GM23248 (cell line): ENCODE measurements around the gene RYR3.

Experiments
- EZH2 ChIP-seq: fragments of 200-600 bp; sonication (generic); IDR thresholded peaks from 2 replicates; pipeline ENCODE4 v1.6.1; 2018; ENCODE audit warnings: antibody characterized with exemption, mild to moderate bottlenecking; ENCODE audit not compliant: insufficient read depth, poor library complexity, severe bottlenecking
- EZH2phosphoT487 ChIP-seq: fragments of 200-600 bp; sonication (generic); IDR thresholded peaks from 2 replicates; pipeline ENCODE4 v1.6.1; 2018; ENCODE audit warnings: antibody characterized with exemption, moderate library complexity, mild to moderate bottlenecking, low read depth; ENCODE audit not compliant: insufficient read depth

DNA sequence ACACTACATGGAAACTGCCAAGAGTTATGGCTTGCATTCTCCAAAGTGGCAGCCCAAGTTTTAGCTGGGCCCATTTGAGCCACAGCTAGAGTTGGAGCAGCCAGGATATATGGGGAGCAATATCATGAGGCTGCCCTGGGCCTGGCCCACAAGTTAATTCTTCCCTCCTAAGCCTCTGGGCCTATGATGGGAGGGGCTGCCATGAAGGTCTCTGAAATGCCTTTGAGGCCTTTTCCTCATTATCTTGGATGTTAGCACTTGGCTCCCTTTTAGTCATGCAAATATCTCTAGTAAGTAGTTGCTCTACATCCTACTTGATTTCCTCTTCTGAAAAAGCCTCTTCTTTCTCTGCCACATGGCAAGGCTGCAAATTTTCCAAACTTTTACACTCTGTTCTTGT, 400.0 kb downstream of the RYR3 start:
- no peak for TF ChIP-seq EZH2
- no peak for TF ChIP-seq EZH2phosphoT487
